NOMO-1 treated with dmso at 0.1 percent for 144 hours (cell line): Measurements from ENCODE around the gene ZNF644.

Experiments
- DNase-seq: peaks from one replicate; lab custom pipeline; 2025; ENCODE audit not compliant: unreplicated experiment; lab: John Stamatoyannopoulos, UW

Gene ZNF644

DNA sequence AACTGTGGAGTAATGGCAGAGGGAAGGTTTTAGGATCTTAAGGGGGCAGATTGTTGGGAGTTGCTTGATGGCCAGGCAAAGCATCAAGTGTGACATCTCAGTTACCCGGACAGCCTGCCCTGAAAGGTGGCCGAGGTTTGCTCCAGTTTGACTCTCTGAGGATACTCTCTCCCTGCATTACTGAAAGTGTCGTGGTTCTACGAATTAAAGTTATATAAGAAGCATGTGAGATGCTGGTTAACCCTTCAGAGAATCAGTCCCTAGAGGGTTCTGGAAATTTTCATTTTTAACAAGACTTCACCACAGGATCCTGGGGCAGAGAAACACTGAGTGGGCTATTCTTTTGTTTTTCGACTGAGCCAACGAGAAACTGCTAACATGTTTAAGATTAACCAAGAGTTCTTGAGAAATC lies 689 bp upstream of the ZNF644 start:
- no peak for DNase-seq

DNA sequence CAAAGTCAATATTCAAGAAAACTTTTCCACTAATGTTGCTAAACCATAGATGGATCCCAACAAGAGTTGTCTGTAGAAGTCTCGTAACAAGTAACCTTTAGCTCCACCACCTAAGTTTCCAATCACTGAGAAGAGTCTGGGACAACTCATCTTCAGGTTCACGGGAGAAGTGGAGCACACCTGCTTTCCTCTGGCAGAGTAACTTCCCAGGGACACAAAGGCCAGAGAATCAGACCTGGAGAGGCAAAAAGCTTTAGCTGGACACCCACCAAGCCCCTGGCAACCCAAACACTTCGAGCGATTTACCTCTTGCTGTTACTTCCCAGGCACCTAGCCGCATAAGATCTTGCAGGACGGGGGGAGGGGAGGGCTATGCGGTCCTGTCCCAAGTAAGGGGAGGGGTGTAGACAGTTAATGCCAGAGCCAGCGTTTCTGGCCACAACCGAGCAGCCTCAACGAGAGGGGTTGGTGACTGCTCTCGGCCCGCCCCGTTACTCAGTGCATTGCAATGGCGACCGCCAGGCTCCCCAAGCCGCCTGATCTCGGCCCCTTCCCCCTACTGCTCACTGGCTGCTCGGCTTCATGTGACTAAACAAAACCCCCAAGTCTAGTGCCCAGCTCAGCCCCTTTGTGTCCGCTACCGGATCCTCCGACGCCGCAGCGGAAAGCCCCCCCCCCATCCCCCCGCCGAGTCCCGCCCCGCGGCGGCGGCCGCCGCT lies 709 bp downstream of the ZNF644 start:
- peak; percentile 18 for DNase-seq

DNA sequence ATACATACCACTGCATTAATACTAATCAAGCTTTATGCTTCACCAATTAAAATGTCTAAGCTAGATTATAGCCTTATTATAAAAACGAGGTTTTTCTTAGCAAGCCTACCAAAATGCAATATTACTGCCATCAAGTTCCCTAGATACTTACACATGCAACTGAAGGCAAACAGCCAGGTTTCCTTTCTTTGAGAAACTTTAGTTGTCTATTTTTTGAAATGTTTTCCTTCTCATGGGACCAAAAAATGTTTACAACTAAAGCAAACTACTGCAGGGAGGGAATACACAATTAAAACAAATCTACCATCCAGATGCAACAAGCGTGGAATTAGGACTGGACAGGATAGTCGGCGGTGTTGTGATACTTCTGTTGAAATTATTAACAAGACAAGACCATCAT lies 1.3 kb downstream of the ZNF644 start:
- DNase-seq = no peak

DNA sequence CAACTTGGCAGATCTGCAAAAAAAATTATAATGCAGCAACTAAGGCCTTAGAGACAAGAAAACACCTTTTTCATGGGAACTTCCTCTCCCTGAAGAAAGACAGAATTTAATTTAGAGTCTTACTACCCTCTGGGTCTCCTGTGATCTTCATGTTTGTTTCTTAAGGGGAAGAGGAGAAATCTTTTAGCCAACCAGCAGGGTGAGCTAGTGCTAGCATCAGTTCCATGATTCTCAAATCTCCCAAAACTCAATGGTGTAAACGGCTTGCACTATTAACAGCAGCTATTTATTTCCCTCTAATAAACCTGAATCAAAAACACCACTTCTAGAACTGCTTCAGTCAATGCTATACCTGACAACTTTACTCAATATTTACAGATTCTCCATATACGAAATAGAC lies 3.8 kb downstream of the ZNF644 start:
- no peak for DNase-seq

DNA sequence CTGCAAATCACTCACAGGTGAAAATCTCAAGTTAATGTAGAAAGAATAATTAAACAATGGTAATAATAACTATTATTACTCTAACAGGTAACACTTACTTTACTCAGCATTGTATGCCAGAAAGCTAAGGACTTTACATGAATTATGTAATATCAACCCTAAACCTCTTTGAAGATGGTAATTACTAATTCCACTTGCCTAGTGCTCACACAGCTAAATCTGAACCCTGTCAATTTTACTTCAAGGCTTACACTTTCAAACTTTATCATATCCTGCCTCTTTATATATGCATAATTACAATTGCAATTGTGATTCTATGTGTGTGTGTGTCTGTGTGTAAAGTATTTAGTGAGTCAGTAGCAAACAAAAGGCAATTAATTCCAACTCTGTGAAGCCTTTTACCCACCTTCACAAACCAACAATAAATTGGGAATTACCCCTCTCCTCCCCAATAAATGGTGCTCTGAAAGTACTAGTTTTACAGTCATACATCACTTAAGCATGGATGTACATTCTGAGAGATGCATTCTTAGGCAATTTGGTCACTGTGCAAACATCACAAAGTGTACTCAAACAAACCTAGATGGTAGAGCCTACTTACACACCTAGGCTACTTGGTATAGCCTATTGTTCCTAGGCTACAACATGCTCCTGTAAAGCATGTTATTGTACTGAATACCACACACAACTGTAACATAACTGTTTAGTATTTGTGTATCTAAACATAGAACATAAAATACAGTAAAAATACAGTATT lies 5.9 kb downstream of the ZNF644 start:
- DNase-seq = no peak

DNA sequence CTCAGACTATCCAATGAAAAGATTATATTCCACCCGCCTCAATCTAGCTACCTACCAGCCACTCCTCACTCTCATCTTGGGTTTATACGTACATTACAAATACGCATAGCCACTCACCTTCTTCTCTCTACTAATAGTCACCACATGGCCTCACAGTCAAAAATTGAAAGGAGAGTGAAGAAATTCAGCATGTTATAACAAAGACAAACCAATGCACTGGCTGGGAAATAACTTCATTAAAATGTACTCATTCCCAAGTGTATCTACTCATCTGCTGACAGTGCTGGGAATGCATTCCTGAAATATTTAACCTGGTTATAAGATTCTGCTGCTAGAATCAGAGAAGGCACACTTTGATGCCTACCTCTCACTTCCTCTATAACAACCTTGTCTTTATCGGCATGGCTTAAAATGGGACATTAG lies 6.5 kb downstream of the ZNF644 start:
- no peak for DNase-seq

DNA sequence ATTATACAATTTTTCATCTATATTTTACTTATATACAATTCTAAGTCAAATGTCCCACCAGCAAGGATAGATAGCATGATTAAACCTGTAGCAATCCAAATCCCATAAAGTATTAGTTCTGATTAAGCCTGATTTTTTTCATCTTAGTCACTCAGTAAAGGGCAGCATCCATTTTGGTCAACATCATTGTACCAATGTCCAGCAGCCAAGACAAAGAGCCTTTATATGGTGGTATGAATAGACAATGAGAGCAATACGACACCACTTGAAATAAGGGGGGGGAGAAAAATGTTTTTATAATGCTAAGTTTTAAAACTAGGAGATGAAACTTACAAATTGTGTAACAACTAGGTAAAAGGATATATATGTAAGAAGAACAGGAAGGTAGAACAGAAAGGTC lies 7.4 kb downstream of the ZNF644 start:
- DNase-seq = no peak

DNA sequence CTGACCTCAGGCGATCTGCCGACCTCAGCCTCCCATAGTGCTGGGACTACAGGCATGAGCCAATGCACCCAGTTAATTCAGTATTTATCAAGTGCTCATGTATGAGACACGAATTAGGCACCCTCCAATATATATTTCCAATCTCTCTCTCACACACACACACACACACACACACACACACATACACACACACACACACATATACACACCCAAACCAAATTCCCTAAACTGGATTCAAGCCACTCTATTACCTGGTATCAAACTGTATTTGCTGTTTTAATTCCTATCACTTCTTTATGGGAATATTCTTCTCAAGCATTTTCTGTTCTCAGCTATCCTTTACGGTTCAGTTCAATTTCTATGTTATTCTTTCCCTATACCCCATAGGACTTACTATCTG lies 8.5 kb downstream of the ZNF644 start:
- DNase-seq = no peak

DNA sequence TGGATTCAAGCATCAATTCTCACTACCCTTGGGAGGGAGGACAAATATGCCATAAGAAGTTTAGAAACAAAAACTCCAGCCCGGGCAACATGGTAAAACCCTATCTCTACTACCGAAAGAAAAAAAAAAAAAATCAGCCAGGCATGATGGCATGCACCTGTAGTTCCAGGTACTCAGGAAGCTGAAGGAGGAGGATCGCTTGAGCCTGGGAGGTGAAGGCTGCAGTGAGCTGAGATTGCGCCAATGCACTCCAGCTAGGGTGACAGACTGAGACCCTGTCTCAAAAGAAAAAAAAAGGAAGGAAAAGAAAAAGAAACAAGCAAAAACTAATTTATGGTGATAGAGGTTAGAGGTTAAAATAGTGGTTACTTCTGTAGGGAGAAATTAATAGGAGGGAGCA lies 9.6 kb downstream of the ZNF644 start:
- no peak for DNase-seq

DNA sequence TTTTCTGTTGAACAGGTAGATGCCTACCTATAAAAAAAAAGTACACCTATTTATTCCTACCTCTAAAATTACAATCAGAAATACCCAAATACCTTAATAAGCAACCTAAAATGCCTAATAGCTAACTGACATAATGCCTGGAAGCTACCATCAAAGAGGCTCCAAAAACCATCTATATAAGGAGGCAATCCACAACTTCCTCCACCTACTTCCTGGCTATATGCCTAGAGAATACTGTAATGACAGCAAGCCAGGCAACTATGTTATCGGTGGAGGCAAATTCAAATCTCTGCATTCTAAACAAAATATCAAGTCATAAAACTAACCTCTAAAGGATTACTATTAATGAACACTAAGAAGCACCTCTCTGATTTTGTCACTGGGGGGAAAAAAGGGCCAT lies 10.1 kb downstream of the ZNF644 start:
- no peak for DNase-seq

DNA sequence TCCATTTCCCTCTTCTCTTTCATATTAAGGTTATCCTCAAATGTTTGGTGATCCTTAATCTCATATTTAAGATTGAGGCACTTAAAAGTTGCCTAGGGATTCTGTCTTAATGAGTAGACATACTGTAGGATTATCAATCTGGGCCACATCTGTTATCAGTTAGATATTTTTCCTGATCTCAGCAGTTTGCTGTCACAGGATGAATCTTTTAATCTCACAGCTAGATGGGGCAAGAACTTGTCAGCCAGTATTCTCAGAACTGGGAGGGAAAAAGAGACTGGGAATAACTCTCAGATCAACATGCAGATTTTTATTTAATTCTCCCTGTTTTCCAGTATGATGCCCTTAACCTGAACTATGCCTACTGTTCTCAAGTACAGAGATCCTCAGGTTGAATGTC lies 14.0 kb downstream of the ZNF644 start:
- DNase-seq = no peak

DNA sequence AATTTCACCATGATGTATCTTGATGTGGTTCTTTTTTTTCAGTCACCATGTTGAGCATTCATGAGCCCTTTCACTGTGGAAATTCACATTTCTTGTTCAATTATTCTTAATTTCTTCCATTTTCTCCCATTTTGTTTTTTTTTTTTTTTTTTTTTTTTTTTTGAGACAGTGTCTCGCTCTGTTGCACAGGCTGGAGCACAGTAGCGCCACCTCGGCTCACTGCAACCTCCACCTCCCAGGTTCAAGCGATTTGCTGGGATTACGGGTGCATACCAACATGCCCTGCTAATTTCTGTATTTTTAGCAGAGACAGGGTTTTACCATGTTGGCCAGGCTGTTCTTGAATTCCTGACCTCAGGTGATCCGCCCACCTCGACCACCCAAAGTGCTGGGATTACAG lies 14.7 kb downstream of the ZNF644 start:
- no peak for DNase-seq

DNA sequence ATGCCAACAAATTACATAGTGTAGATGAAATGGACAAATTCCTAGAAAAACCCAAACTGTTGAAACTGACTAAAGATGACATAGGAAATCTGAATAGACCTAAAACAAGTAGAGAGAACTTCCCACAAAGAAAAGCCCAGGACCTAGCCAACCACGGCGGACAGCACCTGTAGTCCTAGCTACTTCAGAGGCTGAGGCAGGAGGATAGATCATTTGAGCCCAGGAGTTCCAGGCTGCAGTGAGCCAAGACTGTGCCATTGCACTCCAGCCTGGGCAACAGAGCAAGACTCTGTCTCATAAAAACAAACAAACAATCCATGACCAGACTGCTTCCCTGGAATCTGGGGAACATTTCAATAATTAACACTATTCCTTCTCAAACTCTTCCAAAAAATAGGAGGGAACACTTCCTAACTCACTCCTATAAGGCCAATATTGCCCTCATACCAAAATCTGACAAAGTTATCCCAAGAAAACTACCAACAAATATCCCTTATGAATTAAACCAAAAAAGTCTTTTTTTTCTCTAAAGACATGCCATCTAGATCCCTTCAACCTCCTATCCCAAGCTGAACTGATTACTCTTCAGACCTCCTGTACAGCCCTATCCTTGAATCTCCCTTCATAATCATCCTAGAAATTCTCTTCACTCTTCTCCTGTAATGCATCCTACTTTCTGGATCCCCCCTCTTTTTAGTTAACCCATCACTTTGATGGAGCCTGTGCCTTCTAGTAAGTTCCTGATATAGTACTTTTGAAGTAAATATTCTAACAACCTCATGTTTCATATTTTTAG lies 15.5 kb downstream of the ZNF644 start:
- no peak for DNase-seq

DNA sequence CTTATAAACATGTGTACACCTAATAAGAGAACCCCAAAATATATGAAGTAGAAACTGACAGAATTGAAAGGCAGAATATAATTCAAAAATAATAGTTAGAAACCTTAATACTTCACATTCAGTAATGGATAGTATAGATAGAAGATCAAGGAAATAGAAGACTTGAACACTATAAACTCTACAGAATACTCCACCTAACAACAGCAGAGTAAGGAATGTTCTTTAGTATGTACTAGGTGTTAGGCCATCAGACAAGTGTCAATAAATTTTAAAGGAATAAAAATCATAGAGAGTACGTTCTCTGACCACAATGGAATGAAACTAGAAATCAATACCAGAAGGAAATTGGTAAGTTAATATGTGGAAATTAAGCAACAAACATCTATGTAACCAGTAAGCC lies 16.6 kb downstream of the ZNF644 start:
- no peak for DNase-seq

DNA sequence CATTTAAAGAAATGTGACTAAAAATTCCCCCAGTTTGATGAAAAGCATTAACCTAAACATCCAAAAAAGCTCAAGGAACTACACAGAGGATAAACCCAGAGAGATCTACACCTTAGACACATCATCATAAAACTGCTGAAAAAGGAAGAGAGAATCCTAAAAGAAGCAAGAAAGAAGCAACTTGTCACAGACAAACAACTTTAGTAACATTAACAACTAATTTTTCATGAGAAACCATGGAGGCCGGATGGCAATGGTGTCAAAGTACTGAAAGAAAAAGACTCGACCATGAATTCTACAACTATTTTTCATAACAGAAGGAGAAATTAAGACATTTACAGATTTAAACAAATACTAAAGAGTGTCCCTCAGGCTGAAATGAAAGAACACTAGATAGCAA lies 17.7 kb downstream of the ZNF644 start:
- DNase-seq = no peak

DNA sequence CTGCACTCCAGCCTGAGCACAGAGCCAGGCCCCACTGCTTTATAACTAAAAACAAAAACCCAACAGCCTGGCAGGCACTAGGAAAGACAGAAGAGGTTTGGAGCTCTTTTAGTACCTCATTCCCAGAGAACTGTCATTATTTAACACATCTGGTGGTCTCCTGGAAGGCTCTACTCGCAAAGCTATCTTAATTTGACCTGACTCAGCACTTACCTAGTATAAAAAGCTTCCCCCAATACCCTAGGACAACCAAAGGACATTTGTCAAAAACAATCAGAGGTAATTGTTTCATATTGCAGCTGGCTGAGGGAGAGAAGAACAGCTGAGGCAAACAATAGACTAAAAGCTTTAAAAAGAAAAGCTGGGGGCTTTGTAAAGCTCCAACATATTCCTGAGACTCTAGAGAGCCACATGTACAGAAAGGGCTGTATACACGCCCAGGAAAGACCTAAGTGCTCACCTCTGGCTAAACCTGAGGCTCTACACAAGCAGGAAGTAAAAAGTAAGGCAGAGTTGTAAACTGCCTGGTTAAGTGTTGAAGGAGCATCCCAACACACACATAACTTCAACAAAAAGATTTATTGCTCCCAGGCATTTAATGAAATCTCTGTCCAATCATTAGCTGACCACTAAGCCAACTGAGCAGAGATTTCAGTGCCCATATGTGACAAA lies 25.0 kb downstream of the ZNF644 start:
- DNase-seq = no peak

DNA sequence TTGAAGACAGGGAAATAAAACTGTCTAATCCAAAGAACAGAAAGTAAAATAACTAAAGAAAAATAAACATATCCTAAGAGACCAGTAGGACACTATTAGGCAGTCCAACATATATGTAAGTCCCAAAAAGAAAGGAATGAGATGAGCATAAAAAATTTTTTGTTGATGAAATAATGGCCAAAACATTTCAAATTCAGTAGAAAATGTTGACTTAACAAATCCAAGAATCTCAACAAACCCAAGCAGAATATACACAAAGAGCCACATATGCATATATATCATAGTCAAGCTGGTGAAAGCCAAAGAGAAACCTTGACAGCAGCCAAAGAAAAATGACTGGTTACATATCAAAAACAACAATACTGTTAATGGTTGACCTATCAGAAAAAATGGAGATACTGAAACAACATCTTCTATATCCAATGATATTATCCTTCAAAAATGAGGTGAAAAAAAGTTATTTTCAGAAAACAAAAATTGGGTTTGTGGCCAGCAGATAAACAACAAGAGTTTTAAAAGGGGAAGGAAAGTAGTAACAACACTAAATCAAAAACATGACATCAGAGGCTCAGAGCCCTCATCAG lies 26.4 kb downstream of the ZNF644 start:
- DNase-seq = no peak

DNA sequence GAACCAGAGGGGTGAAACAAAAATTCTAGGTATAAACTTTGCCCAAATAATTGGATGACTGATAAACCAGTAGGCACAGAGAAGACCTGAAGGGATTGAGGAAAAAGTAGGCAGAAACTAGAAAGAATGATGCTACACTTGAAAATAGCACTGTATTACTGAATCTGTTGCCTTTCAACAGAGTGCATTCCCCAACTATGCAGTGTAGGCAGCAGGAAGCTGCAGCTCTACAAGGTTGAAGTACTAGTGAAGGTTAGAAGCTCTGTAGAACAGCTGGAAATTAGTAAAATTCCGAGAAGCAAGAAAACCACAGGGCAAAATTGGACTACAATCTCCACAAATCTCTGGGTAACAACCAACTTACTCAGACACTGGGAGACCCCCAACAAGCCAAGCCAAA lies 27.4 kb downstream of the ZNF644 start:
- no peak for DNase-seq

DNA sequence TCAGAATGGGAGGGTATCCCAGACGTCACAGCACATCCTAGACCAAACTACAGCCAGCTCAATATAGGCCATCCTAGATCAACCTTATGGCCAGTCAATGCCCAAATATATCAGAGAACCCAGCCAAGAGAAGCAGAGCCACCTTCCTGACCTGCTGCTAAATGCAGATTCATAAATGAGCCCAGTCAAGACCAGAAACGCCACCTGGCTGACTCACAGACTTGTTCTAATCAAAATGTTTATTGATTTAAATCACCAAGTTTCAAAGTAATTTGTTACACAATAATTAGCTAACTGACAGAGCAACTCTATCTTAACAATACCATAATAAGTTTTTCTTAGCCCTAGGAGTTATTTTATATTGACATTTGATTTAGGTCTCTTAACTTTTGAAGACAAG lies 28.6 kb downstream of the ZNF644 start:
- DNase-seq = no peak

DNA sequence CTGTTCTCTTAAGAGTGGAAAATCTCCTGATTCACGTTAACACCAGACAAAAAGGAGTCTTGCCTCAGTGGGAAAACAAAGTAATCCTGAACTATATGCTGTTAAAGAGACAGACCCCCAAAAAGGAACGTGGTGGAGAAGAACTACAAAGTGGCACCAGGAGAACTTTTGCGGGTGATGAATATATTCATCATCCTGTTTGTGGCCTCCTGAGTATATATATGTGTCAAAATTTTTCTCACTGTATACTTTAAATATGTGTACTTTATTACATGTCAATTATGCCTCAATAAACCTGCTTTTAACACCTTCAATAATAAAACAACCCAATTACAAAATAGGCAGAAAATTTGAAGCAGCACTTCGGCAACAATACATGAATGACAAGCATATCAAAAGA lies 31.1 kb downstream of the ZNF644 start:
- DNase-seq = no peak

DNA sequence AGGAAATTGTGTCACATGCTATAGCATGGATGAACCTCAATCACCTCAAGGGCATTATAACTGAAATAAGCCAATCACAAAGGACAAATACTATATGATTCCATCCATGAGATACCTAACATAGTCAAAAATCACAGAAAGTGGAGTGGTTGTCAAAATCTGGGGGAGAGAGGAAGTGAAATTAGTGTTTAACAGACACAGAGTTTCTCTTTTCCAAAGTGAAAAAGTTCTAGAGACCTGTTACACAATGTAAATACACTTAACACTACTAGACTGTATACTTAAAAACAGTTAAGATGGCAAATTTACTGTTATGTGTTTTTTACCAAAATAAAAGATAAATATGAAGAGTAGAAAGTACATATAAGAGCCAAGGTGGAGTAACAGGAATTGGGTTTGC lies 31.8 kb downstream of the ZNF644 start:
- DNase-seq = no peak
